GM21737 (cell line): ENCODE data around the gene ARHGAP28.

Experiments used
- ATAC-seq: cut with Tn5 transposase; IDR thresholded peaks from one replicate; pipeline ENCODE4 v1.9.1; 2021; ENCODE audit warnings: mild to moderate bottlenecking, moderate library complexity; ENCODE audit not compliant: unreplicated experiment

Gene ARHGAP28

GRCh38 chr18:6732952-6733351 lies 3.4 kb downstream of the ARHGAP28 start:
- no peak for ATAC-seq

GRCh38 chr18:6733758-6734157 lies 4.2 kb downstream of the ARHGAP28 start:
- no peak for ATAC-seq

- ATAC-seq, result no peak
Measured at GRCh38 chr18:6734726-6735430, 5.4 kb downstream of the ARHGAP28 start.

GRCh38 chr18:6737833-6738232 lies 8.3 kb downstream of the ARHGAP28 start:
- no peak for ATAC-seq

GRCh38 chr18:6738622-6739021 lies 9.1 kb downstream of the ARHGAP28 start:
- no peak for ATAC-seq

GRCh38 chr18:6741232-6741663 lies 11.7 kb downstream of the ARHGAP28 start:
- no peak for ATAC-seq

GRCh38 chr18:6741786-6742185 lies 12.3 kb downstream of the ARHGAP28 start:
- no peak for ATAC-seq

GRCh38 chr18:6743999-6744398 lies 14.5 kb downstream of the ARHGAP28 start:
- ATAC-seq, result no peak

GRCh38 chr18:6744816-6745455 lies 15.4 kb downstream of the ARHGAP28 start:
- ATAC-seq, result no peak

- ATAC-seq, result no peak
Measured at GRCh38 chr18:6745504-6746031, 16.1 kb downstream of the ARHGAP28 start.

GRCh38 chr18:6746386-6746960 lies 17.0 kb downstream of the ARHGAP28 start:
- no peak for ATAC-seq

GRCh38 chr18:6747646-6748045 lies 18.1 kb downstream of the ARHGAP28 start:
- no peak for ATAC-seq

GRCh38 chr18:6748241-6748640 lies 18.7 kb downstream of the ARHGAP28 start:
- no peak for ATAC-seq

GRCh38 chr18:6750411-6750810 lies 20.9 kb downstream of the ARHGAP28 start:
- ATAC-seq, result no peak

GRCh38 chr18:6751222-6751621 lies 21.7 kb downstream of the ARHGAP28 start:
- ATAC-seq, result no peak

- ATAC-seq, result no peak
Measured at GRCh38 chr18:6752202-6752860, 22.8 kb downstream of the ARHGAP28 start.

GRCh38 chr18:6755107-6755506 lies 25.6 kb downstream of the ARHGAP28 start:
- no peak for ATAC-seq

- no peak for ATAC-seq
Measured at GRCh38 chr18:6757931-6758330, 28.4 kb downstream of the ARHGAP28 start.

- ATAC-seq, result no peak
Measured at GRCh38 chr18:6759579-6759978, 30.1 kb downstream of the ARHGAP28 start.

- ATAC-seq, result no peak
Measured at GRCh38 chr18:6763524-6763923, 34.0 kb downstream of the ARHGAP28 start.

- ATAC-seq, result no peak
Measured at GRCh38 chr18:6764382-6764781, 34.9 kb downstream of the ARHGAP28 start.
